Posterior cingulate gyrus (tissue), 11 donors: ENCODE measurements around the gene CACHD1.
"Not testable (repeated sequence)": the region's sequence is repeated elsewhere in the genome, so short reads cannot be mapped to it uniquely, and the experiment has no call there.

Experiments used
- DNase-seq, 10 donors: peaks; one replicate each; pipeline versions ENCODE4 v3.0.0 to v3.0.0-alpha.2; 2020 to 2021; ENCODE audit warnings: mixed read lengths in 3 of 10
- intact Hi-C: fragments of 100-400 bp; cut with DNase I; formaldehyde crosslinking; loops from one replicate; pipeline ENCODE4 v1.15.1; 2023

The CACHD1 gene

GRCh38 chr1:64578270-64578973, 108.5 kb downstream of the CACHD1 start:
- DNase-seq, result no peak
- intact Hi-C loops, result no loop called here

- no peak for DNase-seq
- intact Hi-C loops, result no loop called here
Measured at GRCh38 chr1:64579767-64580166, 109.8 kb downstream of the CACHD1 start.

- DNase-seq, result no peak
- intact Hi-C loops, result no loop called here
Measured at GRCh38 chr1:64581135-64581842, 111.4 kb downstream of the CACHD1 start.

- intact Hi-C loops, result no loop called here
- DNase-seq, result no peak
Measured at GRCh38 chr1:64581843-64582185, 111.9 kb downstream of the CACHD1 start.

- no peak for DNase-seq
- intact Hi-C loops, result no loop called here
Measured at GRCh38 chr1:64584479-64584878, 114.5 kb downstream of the CACHD1 start.

GRCh38 chr1:64588876-64589275, 118.9 kb downstream of the CACHD1 start:
- intact Hi-C loops, result no loop called here
- DNase-seq, result no peak

GRCh38 chr1:64590316-64590715, 120.4 kb downstream of the CACHD1 start:
- intact Hi-C loops, result no loop called here
- no peak for DNase-seq

GRCh38 chr1:64594446-64594845, 124.5 kb downstream of the CACHD1 start:
- no peak for DNase-seq
- intact Hi-C loops, result no loop called here

GRCh38 chr1:64595871-64596515, 126.1 kb downstream of the CACHD1 start:
- no peak for DNase-seq
- intact Hi-C loops, result no loop called here

- no peak for DNase-seq
- intact Hi-C loops, result no loop called here
Measured at GRCh38 chr1:64597113-64597512, 127.2 kb downstream of the CACHD1 start.

- DNase-seq, result peak in 1 of 10 donors; percentile 24
- intact Hi-C loops, result no loop called here
Measured at GRCh38 chr1:64598100-64598571, 128.2 kb downstream of the CACHD1 start.

- intact Hi-C loops, result no loop called here
- no peak for DNase-seq
Measured at GRCh38 chr1:64599242-64599641, 129.3 kb downstream of the CACHD1 start.

GRCh38 chr1:64601207-64601606, 131.3 kb downstream of the CACHD1 start:
- DNase-seq, result no peak
- intact Hi-C loops, result no loop called here

- no peak for DNase-seq
- intact Hi-C loops, result no loop called here
Measured at GRCh38 chr1:64608005-64608650, 138.2 kb downstream of the CACHD1 start.

- intact Hi-C loops, result no loop called here
- no peak for DNase-seq
Measured at GRCh38 chr1:64608651-64609048, 138.7 kb downstream of the CACHD1 start.

GRCh38 chr1:64610950-64611349, 141.0 kb downstream of the CACHD1 start:
- intact Hi-C loops, DNase-seq: not testable (repeated sequence)

- no peak for DNase-seq
- intact Hi-C loops, result no loop called here
Measured at GRCh38 chr1:64616039-64616438, 146.1 kb downstream of the CACHD1 start.

- intact Hi-C loops, result no loop called here
- no peak for DNase-seq
Measured at GRCh38 chr1:64623750-64624191, 153.8 kb downstream of the CACHD1 start.

GRCh38 chr1:64624218-64624713, 154.3 kb downstream of the CACHD1 start:
- intact Hi-C loops, result no loop called here
- no peak for DNase-seq

- intact Hi-C loops, result no loop called here
Measured at GRCh38 chr1:64624808-64625207, 154.9 kb downstream of the CACHD1 start.

GRCh38 chr1:64630611-64631010, 160.7 kb downstream of the CACHD1 start:
- intact Hi-C loops, result no loop called here
- DNase-seq, result no peak

More at GRCh38 chr1:64624808-64625207, 154.9 kb downstream of the CACHD1 start:
- DNase-seq, result no peak
